ENCODE data around the gene CGREF1.
"Not testable (repeated sequence)": the region's sequence is repeated elsewhere in the genome, so short reads cannot be mapped to it uniquely, and the experiment has no call there.

Gene CGREF1

GRCh38 chr2:27131429-27131828 lies 12.5 kb upstream of the CGREF1 start:
- FAIRE-seq (no peak), DNase-seq (ENCODE audit: insufficient read length, low spot score) (no peak)
- TF ChIP-seq PAX5 (IDR thresholded peaks at IDR 0.05; ENCODE audit: insufficient read depth, low read length, severe bottlenecking) (no peak), POLR2AphosphoS5 (IDR thresholded peaks at IDR 0.05; ENCODE audit: low read depth, low read length) (no peak), POLR2A (IDR thresholded peaks at IDR 0.05; ENCODE audit: low read depth, low read length) (no peak), SPI1 (IDR thresholded peaks at IDR 0.05; ENCODE audit: low read depth, low read length) (no peak), POU2F2 (IDR thresholded peaks at IDR 0.05; ENCODE audit: low read depth, low read length) (no peak), TAF1 (IDR thresholded peaks at IDR 0.05; ENCODE audit: low read depth, low read length) (no peak)

DNA sequence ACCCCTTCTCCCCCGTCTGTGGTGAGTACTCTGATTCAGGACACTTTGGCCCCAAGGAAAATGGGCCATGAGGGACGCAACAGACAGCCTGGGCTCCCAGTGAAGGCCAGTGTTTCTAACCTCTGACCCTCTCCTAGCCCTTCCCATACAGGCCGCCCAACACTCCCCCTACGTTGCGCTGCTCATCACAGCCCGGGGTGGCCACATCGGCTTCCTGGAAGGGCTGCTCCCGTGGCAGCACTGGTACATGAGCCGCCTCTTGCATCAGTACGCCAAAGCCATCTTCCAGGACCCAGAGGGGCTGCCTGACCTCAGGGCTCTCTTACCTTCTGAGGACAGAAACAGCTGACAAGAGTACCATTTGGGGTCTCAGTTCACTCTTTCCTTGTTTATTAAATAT lies 11.5 kb upstream of the CGREF1 start:
- TF ChIP-seq TAF1 (IDR thresholded peaks at IDR 0.05; ENCODE audit: low read depth, low read length) (no peak), POLR2AphosphoS5 (IDR thresholded peaks at IDR 0.05; ENCODE audit: low read depth, low read length) (no peak), PAX5 (IDR thresholded peaks at IDR 0.05; ENCODE audit: insufficient read depth, low read length, severe bottlenecking) (no peak)
- DNase-seq (ENCODE audit: insufficient read length, low spot score) = no peak
- no peak for FAIRE-seq

- DNase-seq (ENCODE audit: insufficient read length, low spot score) (no peak), FAIRE-seq (no peak)
- TF ChIP-seq POLR2AphosphoS5 (IDR thresholded peaks at IDR 0.05; ENCODE audit: low read depth, low read length) (no peak), SPI1 (IDR thresholded peaks at IDR 0.05; ENCODE audit: low read depth, low read length) (no peak), POLR2A (IDR thresholded peaks at IDR 0.05; ENCODE audit: low read depth, low read length) (no peak)
These were observed 10.0 kb upstream of the CGREF1 start for GRCh38 chr2:27128668-27129571.

DNA sequence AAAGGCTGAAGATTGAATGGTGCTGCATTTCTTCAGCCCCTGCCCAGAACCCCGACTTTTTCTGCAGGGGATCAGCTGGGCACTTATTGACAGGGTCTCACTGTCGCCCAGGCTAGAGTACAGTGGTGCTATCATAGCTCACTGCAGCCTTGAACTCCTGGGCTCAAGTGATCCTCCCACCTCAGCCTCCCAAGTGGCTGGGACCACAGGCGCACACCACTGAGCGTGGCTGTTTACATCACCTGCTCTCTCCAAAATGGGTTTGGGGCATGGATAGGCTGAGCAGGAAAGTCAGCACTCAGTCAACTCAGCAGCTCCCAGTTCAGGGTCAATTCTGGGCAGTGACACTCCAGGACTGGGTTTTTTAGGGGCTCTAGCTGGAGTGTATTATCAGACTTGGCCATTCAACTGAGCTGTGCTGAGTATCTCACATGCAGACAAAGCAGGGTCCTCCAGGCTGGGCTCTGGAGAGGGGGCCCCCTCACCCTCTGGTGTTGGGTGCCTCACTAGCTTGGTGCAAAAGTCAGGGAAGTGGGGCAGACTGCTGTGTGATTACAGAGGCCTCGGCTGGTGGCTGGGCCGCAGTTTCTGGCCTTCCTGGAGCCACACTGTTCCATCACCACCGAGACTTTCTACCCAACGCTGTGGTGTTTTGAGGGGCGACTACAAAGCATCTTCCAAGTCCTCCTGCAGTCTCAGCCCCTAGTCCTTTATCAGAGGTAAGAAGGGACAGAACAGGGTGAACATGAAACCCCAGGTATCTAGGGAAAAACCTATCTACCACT lies 9.1 kb upstream of the CGREF1 start:
- TF ChIP-seq SPI1 (IDR thresholded peaks at IDR 0.05; ENCODE audit: low read depth, low read length) = no peak
- no peak for TF ChIP-seq TAF1 (IDR thresholded peaks at IDR 0.05; ENCODE audit: low read depth, low read length)
- FAIRE-seq (no peak), DNase-seq (ENCODE audit: insufficient read length, low spot score) (no peak)

DNA sequence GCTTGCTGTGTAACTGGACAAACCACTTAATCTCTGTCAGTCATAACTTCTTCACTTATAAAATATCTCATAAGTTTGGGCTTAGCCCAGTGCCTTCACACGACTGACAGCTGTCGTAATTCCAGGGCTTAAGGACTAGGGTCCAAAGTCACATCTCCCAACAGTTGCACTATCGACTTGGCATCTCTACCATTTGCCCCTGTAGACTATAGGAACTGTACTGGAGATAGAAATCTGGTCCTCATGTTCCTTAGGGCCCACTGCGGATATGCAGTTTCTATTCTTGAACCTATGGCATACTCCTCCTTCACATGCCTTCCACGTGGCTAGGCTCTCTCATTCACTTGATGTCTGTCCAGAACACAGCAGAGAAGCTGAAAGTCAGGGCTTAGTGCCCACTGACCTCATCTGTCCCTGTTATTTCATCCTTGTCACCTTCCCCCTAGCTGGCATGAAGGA lies 7.4 kb upstream of the CGREF1 start:
- no peak for FAIRE-seq
- TF ChIP-seq SPI1 (IDR thresholded peaks at IDR 0.05; ENCODE audit: low read depth, low read length) (no peak), TAF1 (IDR thresholded peaks at IDR 0.05; ENCODE audit: low read depth, low read length) (no peak), POLR2AphosphoS5 (IDR thresholded peaks at IDR 0.05; ENCODE audit: low read depth, low read length) (no peak), PAX5 (IDR thresholded peaks at IDR 0.05; ENCODE audit: insufficient read depth, low read length, severe bottlenecking) (no peak), POLR2A (IDR thresholded peaks at IDR 0.05; ENCODE audit: low read depth, low read length) (no peak), POU2F2 (IDR thresholded peaks at IDR 0.05; ENCODE audit: low read depth, low read length) (no peak)

GRCh38 chr2:27125104-27125503 lies 6.2 kb upstream of the CGREF1 start:
- DNase-seq (ENCODE audit: insufficient read length, low spot score) = no peak
- FAIRE-seq = no peak
- no peak for TF ChIP-seq SPI1 (IDR thresholded peaks at IDR 0.05; ENCODE audit: low read depth, low read length)
- TF ChIP-seq POLR2A (IDR thresholded peaks at IDR 0.05; ENCODE audit: low read depth, low read length) = no peak
- TF ChIP-seq TAF1 (IDR thresholded peaks at IDR 0.05; ENCODE audit: low read depth, low read length) = no peak
- no peak for TF ChIP-seq PAX5 (IDR thresholded peaks at IDR 0.05; ENCODE audit: insufficient read depth, low read length, severe bottlenecking)
- no peak for TF ChIP-seq POU2F2 (IDR thresholded peaks at IDR 0.05; ENCODE audit: low read depth, low read length)
- TF ChIP-seq POLR2AphosphoS5 (IDR thresholded peaks at IDR 0.05; ENCODE audit: low read depth, low read length) = no peak

More for the DNA sequence above, 7.4 kb upstream of the CGREF1 start:
- no peak for DNase-seq (ENCODE audit: insufficient read length, low spot score)

GRCh38 chr2:27123302-27124150 lies 4.6 kb upstream of the CGREF1 start, which contains the start of gene ABHD1:
Gene ABHD1 (plus strand): TSS chr2:27123815. CDS start chr2:27123949, 134 bp downstream.
- no peak for DNase-seq (ENCODE audit: insufficient read length, low spot score)
- peak; percentile 73 for FAIRE-seq
- TF ChIP-seq TAF1 (IDR thresholded peaks at IDR 0.05; ENCODE audit: low read depth, low read length) (no peak), POLR2A (IDR thresholded peaks at IDR 0.05; ENCODE audit: low read depth, low read length) (no peak), SPI1 (IDR thresholded peaks at IDR 0.05; ENCODE audit: low read depth, low read length) (no peak), POLR2AphosphoS5 (IDR thresholded peaks at IDR 0.05; ENCODE audit: low read depth, low read length) (no peak), PAX5 (IDR thresholded peaks at IDR 0.05; ENCODE audit: insufficient read depth, low read length, severe bottlenecking) (no peak), POU2F2 (IDR thresholded peaks at IDR 0.05; ENCODE audit: low read depth, low read length) (no peak)

DNA sequence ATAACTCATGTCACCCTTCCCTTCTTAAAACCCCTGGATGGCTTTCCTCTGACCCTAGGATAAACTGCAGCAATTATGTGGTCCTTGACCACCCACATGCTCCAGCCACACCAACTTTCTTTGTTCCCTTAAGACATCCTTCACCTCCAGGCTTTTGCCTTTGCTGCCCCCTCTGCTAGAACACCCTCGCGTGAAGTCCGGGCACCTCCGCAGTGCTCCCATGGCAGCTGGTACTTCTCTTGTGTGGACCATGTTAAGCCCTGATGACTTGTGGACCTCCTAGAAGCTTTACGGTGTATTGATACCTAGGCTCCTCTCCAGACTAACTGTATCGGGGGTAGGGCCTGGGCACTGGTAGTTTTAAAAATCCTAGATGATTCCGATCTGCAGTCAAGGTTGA lies 3.9 kb upstream of the CGREF1 start:
- TF ChIP-seq SPI1 (IDR thresholded peaks at IDR 0.05; ENCODE audit: low read depth, low read length) = no peak
- TF ChIP-seq TAF1 (IDR thresholded peaks at IDR 0.05; ENCODE audit: low read depth, low read length) = no peak
- no peak for TF ChIP-seq POLR2AphosphoS5 (IDR thresholded peaks at IDR 0.05; ENCODE audit: low read depth, low read length)
- no peak for TF ChIP-seq POLR2A (IDR thresholded peaks at IDR 0.05; ENCODE audit: low read depth, low read length)
- no peak for TF ChIP-seq PAX5 (IDR thresholded peaks at IDR 0.05; ENCODE audit: insufficient read depth, low read length, severe bottlenecking)
- TF ChIP-seq POU2F2 (IDR thresholded peaks at IDR 0.05; ENCODE audit: low read depth, low read length) = no peak
- no peak for FAIRE-seq
- no peak for DNase-seq (ENCODE audit: insufficient read length, low spot score)

- no peak for FAIRE-seq
- DNase-seq (ENCODE audit: insufficient read length, low spot score) = no peak
- TF ChIP-seq SPI1 (IDR thresholded peaks at IDR 0.05; ENCODE audit: low read depth, low read length) (no peak), POLR2A (IDR thresholded peaks at IDR 0.05; ENCODE audit: low read depth, low read length) (no peak), TAF1 (IDR thresholded peaks at IDR 0.05; ENCODE audit: low read depth, low read length) (no peak), PAX5 (IDR thresholded peaks at IDR 0.05; ENCODE audit: insufficient read depth, low read length, severe bottlenecking) (no peak), POU2F2 (IDR thresholded peaks at IDR 0.05; ENCODE audit: low read depth, low read length) (no peak), POLR2AphosphoS5 (IDR thresholded peaks at IDR 0.05; ENCODE audit: low read depth, low read length) (no peak)
These were observed 3.0 kb upstream of the CGREF1 start for GRCh38 chr2:27121906-27122305.

- not testable (repeated sequence) for DNase-seq (ENCODE audit: insufficient read length, low spot score); FAIRE-seq
These were observed 372 bp upstream of the CGREF1 start for GRCh38 chr2:27119330-27119670.

All from GM12891 (cell line).